ENCODE data around the gene PLCL2.

Gene PLCL2

DNA sequence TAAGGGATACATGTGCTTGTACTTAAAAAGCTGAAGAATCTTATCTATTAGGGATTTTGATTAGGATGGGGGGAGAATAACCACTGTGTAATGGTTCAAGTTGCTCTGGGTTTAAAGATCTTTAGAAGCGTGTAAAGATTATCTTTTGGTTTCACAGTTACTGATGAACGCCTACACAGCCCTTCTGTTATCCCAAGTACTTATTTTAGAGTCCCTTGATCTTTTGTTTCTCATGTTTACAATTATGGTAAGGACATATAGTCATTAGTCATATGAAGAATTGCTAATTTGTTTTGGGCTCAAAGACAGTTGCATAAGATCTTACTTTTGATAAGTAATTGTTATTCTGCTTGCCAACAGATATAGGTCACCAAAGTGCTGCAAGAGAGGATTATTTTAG lies 160.1 kb downstream of the PLCL2 start:
- no peak for DNase-seq (ENCODE audit: low read depth in 2 of 2)

DNA sequence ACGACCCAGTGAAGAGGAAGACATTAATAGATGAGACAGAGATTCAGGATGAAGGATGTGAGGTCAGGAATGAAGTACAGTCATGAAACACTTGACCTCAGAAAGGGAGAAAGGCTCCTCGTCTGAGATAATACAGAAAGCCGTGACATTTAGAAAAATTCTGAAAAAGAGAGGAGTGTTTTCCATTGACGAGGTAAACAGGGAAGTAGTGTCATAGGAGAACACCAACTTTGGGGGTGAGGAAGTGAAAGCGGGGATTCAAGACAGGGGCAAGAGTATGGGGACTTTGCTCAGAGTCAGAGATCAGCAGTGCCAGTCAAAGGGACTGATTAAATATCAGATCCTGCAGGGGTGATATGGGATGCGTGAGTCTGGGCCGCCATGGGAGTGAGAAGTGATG lies 160.9 kb downstream of the PLCL2 start:
- no peak for DNase-seq (ENCODE audit: low read depth in 2 of 2)

DNA sequence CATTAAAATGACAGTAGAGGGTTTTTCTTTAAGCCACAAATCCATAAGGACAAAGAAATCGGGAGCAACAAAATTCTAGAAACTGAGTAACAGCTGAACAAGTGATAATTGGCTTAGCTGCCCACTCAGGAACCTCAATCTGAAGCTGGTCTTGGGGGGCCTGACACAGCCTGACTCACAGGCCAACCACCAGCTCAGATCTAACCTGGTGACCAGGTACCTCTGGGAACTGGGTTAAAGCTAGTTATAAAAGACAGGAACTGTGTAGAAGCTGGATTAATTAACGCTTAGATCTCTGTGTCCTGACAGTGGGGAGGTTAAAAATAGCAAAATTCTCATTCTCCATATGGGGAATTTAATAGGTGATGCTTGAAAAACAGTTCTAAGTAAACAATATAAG lies 161.9 kb downstream of the PLCL2 start:
- DNase-seq (ENCODE audit: low read depth in 2 of 2) = no peak

DNA sequence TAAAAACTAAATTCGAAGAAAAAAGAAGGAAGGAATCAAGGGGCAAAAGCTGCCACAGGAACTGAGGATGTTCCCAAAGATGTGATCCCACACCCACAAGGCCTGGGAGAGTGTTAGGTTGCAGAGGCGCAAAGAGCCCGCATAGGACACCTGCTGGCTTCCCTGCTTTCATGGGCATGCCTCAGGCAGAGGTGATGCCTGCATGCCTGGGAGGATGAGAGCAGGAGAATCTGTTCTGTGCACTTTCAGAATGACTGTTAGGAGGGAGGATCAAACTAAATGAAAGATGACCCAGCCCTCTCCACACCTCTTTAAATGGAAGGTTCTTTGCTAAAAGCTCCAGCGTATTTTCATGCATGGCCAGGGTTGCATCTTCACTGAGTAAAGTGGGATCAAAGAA lies 162.4 kb downstream of the PLCL2 start:
- DNase-seq (ENCODE audit: low read depth in 2 of 2) = no peak

DNA sequence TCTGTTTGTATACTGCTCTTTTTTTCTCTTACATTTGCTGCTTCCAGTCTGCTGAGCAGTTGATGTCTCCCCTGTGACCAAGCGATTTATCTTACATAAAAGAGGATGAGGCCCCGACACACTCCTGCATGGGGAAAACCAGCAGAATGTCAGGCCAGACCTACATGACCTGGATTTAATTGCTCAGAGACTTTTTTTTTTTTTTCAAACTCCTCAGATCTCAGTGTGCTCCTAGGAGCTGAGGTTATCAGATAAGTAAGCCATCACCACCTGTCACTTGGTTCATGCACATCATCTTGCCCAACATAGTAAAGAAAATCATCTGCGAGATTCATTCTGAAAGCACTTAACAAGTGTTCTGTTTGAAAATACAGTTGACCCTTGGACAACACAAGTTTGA lies 163.1 kb downstream of the PLCL2 start:
- DNase-seq (ENCODE audit: low read depth in 2 of 2) = no peak

DNA sequence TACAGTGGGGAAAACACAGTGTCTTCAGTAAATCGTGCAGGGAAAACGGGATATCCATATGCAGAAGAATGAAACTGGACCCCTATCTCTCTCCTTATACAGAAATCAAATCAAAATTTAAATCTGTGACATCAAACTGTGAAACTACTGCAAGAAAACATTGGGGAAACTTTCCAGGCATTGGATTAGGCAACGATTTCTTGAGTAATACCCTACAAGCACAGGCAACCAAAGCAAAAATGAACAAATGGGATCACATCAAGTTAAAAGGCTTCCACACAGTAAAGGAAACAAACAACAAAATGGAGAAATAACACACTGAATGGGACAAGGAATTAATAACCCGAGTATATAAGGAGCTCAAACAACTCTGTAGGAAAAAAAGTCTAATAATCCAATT lies 165.3 kb downstream of the PLCL2 start:
- DNase-seq (ENCODE audit: low read depth in 2 of 2) = no peak

DNA sequence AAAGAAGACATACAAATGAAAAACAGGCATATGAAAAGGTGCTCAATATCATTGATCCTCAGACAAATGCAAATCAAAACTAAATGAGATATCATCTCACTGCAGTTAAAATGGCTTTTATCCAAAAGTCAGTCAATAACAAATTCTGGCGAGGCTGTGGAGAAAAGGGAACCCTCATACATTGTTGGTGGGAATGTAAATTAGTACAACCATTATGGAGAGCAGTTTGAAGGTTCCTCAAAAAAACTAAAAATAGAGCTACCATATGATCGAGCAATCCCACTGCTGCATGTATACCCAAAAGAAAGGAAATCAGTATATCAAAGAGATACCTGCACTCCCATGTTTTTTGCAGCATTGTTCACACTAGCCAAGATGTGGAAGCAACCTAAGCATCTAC lies 165.8 kb downstream of the PLCL2 start:
- DNase-seq (ENCODE audit: low read depth in 2 of 2) = no peak

DNA sequence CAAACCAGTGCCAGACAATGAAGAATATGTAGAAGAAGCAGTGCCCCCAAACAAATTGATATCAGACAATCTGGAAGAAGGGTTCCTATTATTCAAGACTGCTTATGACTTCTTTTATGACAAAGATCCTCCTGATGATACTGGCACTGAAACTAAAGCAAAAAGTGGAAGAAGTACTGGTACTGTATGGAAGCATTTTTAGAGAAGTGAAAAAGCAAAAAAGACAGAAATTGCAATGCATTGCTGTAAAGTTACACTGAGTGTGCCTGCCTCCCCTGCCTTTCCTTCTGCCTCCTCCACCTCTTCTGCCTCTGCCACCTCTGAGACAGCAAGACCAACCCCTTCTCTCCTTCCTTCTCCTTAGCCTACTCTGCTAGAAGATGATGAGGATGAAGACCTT lies 167.6 kb downstream of the PLCL2 start:
- no peak for DNase-seq (ENCODE audit: low read depth in 2 of 2)

DNA sequence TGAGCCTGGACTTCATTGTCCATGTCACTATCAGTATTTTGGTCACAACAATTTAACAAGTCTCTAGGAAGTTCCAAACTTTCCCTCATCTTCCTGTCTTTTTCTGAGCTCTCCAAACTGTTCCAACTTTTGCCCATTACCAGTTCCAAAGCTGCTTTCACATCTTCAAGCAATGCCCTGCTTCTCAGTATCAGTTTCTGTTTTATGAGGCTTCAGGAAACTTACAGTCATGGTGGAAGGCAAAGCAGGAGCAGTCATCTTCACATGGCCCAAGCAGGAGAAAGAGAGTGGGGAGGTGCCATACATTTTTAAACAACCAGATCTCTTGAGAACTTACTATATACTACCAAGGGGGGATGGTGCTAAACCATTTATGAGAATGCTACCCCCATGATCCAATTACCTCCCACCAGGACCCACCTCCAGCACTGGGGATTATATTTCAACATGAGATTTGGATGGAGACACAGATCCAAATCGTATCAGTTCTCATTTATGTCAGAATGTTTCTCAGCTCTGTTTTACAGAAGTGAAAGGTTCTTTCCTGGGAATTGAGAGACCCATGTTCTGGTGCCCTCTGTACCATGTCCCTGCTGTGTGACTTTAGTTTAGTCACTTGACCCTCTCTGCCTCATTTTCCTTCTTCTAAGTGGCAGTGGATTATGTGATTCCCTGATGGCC lies 169.7 kb downstream of the PLCL2 start:
- no peak for DNase-seq (ENCODE audit: low read depth in 2 of 2)

DNA sequence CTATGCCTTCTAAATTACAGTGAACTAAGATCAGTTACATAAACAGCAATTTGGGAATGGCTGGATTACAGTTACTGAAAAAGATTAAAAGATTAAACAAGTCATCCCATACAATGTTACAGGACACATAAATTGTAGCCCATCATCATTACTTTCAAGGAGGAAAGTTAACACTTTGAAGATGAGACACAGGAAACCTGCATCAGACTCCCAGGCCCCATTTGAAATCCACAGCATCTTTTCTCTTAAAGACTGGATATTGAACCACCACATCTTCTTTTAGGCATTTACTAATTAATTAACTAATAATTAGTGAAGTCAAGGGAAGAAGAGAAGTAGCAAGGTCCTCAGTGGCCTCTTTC lies 170.2 kb downstream of the PLCL2 start:
- DNase-seq (ENCODE audit: low read depth in 2 of 2) = no peak

DNA sequence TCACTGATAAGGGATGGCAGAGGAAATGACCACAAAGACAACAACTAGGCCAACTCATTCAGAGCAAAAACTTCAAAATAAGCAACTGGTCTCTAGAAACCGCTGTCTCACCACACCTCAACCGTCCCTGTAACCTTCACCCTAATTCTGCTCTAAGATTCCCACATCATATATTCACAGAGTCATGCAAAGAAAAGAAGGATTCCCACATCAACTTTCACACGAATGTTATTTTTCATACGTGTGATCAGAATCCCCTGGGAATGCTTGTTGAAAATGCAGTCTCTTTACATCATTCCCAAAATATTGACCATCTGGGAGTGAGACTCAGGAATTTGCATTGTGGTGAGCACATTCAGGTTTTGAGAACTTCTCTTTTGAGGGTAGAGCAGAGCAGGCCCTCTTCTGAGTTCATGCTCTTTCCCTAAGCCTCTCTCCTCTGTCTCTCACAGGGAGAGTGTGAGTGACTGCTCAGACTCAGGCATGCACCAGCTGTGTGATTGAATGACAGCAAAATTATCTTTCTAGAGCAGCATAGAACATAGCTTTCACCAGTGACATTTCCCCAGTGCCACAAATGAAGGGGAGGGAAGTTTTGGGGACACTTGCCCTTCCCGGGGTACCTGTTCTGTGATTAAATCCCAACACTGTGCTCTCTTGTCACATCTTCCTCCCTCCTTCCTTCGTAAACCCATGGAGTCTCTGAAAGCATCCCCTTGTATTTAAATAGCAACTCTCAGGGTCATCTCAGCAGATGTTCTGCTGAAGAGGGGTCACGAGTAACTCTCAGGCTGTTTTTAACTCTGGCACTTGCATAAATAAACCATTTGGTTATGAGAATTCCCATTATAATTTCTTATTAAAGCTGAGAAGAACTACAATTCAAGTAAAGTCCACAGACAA lies 170.9 kb downstream of the PLCL2 start:
- no peak for DNase-seq (ENCODE audit: low read depth in 2 of 2)

DNA sequence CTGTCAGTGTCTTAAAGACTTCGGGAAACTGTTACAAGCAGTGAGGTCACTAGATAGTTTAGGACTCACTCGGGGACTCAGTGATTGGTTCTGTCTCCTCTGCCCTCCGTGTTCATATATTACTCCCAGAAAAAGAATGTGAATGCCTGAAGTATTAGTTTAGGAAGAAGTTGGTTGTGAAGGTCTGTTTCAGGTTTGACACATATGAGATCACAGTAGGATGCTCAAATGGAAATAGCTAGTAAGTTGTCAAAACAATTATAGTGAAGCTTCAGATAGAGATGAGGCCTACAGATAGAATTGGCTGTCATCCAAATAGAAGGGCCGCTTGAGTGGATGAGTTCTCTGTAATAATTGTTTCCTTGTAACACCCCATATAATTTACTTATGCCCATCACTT lies 172.6 kb downstream of the PLCL2 start:
- no peak for DNase-seq (ENCODE audit: low read depth in 2 of 2)

DNA sequence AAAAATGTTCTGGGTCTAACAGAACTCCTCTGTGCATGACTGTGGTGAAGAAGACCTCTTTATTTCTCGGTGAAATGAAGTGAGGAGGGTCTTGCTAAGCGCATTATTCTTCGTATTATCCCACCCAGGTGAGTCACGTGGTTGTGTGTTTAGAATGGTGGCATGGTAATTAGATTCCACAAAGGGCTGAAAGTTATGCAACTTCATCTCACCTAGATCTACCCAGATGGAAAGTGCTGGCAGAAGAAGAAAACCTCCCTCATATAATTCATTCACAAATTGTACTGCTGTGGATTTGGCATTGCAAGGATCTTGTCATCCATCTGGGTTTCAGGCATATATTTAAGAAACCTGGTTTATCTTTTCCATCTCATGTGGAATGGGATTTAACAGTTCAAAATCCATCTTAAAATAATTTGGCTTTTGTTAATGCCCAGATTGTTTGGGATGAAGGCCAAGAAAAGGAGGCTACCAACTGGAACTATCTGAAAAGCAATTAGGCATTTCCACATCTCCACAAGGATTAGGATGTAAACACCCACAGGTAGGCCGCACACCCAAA lies 175.3 kb downstream of the PLCL2 start:
- DNase-seq (ENCODE audit: low read depth in 2 of 2) = no peak

DNA sequence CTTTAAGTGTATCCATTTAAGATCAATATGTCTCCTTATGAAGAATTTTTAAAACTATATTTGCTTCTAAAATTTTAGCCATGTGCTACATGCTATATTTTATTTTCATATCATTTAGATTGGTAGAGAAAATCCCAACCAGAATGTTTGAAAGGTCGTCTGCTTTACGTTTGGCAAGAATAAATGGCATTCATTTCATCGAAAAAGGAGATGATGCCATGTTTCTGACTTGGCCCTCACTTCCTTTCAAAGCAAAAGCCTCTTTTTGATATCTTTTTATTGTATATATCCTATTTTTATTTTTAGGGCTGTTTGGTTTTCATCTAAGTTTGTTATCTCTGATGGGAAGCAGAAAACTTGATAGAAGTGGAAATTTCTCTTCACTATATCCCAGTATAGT lies 176.2 kb downstream of the PLCL2 start:
- no peak for DNase-seq (ENCODE audit: low read depth in 2 of 2)

DNA sequence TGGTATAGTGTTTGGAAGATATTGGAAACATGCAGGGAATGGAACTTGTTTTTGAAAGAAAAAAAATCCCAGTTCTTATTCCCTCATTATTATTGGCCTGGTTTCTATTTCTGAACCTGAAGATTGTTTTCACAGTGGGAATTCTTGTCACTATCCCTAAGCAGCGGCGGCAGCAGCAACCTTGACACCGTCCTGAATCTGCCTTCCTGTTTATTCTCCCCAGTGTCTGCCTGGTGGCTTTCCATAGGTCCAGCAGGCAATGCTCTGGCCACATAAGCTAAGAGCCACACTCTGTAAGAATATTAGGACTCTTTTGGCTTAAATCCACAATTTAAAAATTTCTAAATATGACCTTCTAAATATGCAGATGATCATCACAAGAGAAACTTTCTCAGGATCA lies 178.0 kb downstream of the PLCL2 start:
- DNase-seq (ENCODE audit: low read depth in 2 of 2) = no peak

DNA sequence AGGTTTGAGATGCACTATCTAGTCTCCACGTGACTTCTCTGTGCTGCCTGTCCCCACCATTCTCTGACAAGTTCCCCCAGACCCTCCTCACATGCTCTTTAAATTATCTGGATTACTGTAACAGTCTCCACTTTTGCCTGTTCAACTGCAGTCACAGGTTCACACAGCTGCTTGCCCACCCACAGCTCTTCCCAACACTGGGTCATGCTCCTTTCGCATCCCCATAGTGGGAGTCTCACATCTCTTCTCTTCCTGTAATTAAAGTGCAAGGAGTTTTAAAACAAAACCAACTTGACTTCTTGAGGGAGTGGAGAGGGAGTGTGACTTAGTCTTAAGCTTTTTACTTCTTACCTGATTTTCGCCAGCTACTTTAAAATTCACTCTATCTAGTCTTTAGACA lies 178.8 kb downstream of the PLCL2 start:
- no peak for DNase-seq (ENCODE audit: low read depth in 2 of 2)

DNA sequence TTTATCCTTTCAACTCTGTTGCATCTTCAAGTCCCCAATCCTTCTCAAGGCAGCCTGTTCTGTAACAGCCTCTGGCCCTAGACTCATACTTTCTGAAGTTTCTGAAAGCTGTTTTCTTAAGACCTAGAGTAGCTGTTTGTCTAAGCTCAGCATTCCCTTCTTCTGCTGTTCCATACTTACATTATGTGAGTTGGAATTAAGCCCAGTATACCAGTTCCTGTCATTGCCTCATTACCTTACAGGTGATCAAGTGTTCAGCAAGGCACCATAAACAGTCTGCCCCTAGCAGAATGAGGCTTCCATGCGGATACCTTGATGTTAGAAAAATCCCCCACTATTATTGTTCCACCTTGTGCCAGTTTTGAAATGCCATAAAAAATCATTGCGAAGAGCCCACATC lies 180.6 kb downstream of the PLCL2 start:
- no peak for DNase-seq (ENCODE audit: low read depth in 2 of 2)

DNA sequence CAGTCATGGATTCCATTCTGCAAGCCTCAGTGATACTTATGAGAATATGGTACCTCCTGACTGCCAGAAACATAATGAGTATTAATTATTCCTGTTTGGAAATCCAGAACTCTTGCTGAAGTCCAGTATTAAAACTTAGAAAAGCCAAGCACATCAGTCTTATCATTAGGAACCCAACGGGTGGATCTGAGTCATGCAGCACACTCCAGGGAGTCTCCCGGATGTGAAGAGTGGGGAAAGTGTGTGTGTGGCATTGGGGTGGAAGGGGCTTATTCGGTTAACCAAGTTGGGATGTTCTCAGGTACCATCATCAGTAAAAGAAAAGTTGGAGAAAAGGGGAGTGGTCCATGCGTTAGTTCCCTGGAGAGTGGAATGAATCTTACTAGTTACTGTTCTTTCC lies 181.1 kb downstream of the PLCL2 start:
- DNase-seq (ENCODE audit: low read depth in 2 of 2) = no peak

DNA sequence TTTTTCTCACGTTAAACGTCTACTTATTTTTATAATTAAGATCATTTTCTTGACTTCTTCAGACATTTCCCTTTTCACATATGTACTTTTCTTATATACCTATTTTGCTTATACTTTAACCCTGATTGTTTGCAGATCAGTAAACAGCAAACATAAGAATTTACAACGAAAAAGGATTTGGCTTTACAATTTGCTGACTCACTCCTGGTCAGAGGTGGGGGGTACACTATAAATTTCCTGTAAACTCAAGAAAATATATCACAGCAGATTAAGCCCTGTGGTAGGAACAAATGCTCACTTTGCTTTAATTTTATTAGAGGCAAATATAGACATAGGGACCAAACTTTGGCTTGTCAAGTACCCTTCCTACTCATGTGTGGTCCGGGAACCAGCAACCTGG lies 185.0 kb downstream of the PLCL2 start:
- no peak for DNase-seq (ENCODE audit: low read depth in 2 of 2)

DNA sequence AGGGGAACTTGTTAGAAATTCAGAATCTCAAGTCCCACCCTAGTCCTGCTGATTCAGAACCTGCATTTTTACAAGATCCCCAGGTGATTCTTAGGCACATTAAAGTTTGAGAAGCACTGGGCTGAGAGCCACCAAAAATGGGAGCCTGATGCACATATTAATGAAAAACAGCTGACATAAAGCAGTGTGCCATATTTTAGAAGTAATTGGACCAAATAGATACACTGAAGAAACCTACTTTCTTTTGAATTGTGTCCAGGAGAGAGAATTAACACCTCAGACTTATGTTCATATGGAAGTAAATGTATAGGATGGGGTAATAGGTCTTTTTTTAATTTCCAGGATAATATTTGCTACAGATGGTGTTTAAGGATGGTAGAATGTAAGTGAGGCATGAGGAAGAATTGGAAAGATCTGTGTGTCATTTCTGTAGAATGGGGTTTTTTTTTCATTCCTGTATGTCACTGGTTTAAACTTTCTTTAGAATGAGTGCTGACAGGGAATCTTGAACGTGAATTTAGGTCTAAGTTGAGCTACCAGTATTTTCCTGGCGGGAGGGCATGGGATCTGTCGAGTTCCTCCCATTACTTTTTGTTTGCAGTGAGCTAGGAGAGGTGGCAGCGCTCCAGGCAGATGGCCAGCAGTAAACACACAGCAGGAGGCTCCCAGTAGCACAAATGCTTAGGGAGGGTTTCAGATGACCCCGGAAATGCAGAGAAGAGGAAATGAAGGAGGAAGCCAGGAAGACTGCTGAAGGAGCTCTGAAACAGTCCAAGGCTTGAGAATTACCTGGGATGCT lies 185.6 kb downstream of the PLCL2 start:
- no peak for DNase-seq (ENCODE audit: low read depth in 2 of 2)

DNA sequence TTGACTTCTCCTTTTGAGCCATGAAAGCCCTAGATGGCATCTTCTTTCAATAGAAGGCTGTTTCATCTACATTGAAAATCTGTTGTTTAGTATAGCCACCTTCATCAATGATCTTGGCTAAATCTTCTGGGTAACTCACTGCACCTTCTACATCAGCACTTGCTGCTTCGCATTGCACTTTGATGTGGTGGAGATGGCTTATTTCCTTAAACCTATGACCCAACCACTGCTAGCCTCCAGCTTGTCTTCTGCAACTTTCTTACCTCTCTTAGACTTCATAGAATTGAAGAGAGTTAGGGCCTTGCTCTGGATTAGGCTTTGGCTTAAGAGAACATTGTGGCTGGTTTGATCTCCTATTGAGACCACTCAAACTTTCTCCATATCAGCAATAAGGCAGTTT lies 189.8 kb downstream of the PLCL2 start:
- no peak for DNase-seq (ENCODE audit: low read depth in 2 of 2)

DNA sequence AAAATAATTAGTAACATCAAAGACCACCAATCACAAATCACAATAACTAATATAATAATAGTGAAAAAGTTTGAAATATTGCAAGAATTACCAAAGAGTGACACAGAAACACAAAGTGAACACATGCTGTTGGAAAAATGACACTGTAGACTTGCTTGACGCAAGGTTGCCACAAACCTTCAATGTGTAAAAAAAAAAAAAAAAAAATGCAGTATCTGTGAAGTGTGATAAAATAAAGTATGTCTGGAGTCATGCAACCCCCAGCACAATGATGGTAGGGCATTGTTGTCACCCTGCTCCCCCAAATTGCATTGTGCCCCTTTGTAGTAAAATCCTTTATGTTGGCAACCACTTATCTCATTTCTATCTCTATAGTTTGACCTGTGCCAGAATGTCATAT lies 190.6 kb downstream of the PLCL2 start:
- no peak for DNase-seq (ENCODE audit: low read depth in 2 of 2)

All from stimulated activated CD4-positive, alpha-beta T cell treated with anti-CD3 and anti-CD28 coated beads, Interleukin-12 subunit alpha, Interleukin-12 subunit beta, amount 100 ng/mL, for 24 hours (primary cell).